ENCODE data around the gene HERC6. TPM values are rescaled to one million over a fixed set of nuclear protein-coding genes. Genes with fewer than 3 reads are reported as not detected.
"Not testable (repeated sequence)": the region's sequence is repeated elsewhere in the genome, so short reads cannot be mapped to it uniquely, and the experiment has no call there.

HERC6 gene
- total and polyA plus RNA-seq, 9 of the 15 experiments (the other 6 are each of a cell fraction or from before 2014, with no cell fraction given), result 0.01 to 0.68 (median 0.15) TPM

GRCh38 chr4:88341227-88342192 is 37.1 kb upstream of the HERC6 start:
- Histone ChIP-seq H3K9me3 (replicated peaks; ENCODE audit: control insufficient read depth, insufficient read depth, low read depth, low read length) (no peaks in the 10 kb centered on the region), H3K27ac (ENCODE audit: extremely low read depth, low read depth, low read length) (no peak overlapping the region), H3K36me3 (ENCODE audit: control insufficient read depth, insufficient read depth, low read length) (no peaks in the 10 kb centered on the region), H3K27me3 (ENCODE audit: control insufficient read depth in 2 of 2, insufficient read depth in 2 of 2, low read length in 2 of 2) (no peaks in the 10 kb centered on the region), H3K79me2 (ENCODE audit: control insufficient read depth, insufficient read depth, low read length) (no peaks in the 10 kb centered on the region), H3K4me3 (no peak overlapping the region), H2AFZ (ENCODE audit: low read depth, low read length) (no peak overlapping the region), H3K9me1 (ENCODE audit: control insufficient read depth, insufficient read depth, low read length) (no peaks in the 10 kb centered on the region), H3K4me2 (ENCODE audit: insufficient read depth, low read length) (no peak overlapping the region), H3K4me1 (replicated peaks in 1 of 2; ENCODE audit: control insufficient read depth in 2 of 2, insufficient read depth in 2 of 2, low read length in 2 of 2) (no peaks in the 10 kb centered on the region), H4K20me1 (replicated peaks; ENCODE audit: control insufficient read depth, insufficient read depth, low read length) (no peaks in the 10 kb centered on the region), H3K9ac (ENCODE audit: insufficient read depth in 1 of 2, low read depth in 2 of 2, low read length in 2 of 2) (no peak overlapping the region)
- TF ChIP-seq, protein P1, sequence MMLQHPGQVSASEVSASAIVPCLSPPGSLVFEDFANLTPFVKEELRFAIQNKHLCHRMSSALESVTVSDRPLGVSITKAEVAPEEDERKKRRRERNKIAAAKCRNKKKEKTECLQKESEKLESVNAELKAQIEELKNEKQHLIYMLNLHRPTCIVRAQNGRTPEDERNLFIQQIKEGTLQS (IDR thresholded peaks at IDR 0.05), result 0 out of 2 replicates have a peak, but pooled peaks have one; percentile 21
- TF ChIP-seq, protein P1 (CRISPR knock-in tag; conservative IDR thresholded peaks at IDR 0.05), result no peak
- TF ChIP-seq, protein P2, sequence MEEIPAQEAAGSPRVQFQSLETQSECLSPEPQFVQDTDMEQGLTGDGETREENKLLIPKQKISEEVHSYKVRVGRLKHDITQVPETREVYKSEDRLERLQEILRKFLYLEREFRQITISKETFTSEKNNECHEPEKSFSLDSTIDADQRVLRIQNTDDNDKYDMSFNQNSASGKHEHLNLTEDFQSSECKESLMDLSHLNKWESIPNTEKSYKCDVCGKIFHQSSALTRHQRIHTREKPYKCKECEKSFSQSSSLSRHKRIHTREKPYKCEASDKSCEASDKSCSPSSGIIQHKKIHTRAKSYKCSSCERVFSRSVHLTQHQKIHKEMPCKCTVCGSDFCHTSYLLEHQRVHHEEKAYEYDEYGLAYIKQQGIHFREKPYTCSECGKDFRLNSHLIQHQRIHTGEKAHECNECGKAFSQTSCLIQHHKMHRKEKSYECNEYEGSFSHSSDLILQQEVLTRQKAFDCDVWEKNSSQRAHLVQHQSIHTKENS (CRISPR knock-in tag; IDR thresholded peaks at IDR 0.05), result no peak
- no peak for TF ChIP-seq ZNF134 (CRISPR knock-in tag; conservative IDR thresholded peaks at IDR 0.05)
- no peak for FAIRE-seq
- ChIA-PET CTCF (ENCODE audit: low intra/inter-chr PET ratio) (interaction anchor here (0.9 kb wide), 1 partner anchor 174 kb away, joined by 4 read pairs; no protein-coding TSS in a partner anchor), POLR2A (interaction anchor here (0.6 kb wide), 1 partner anchor 30 kb away, joined by 3 read pairs; no protein-coding TSS in a partner anchor)
- 0% methylated on average over 8 of the region's 8 CpGs for WGBS (ENCODE audit: insufficient coverage, low coverage, missing lambda C conversion rate)
- in situ Hi-C loops (cut with MboI), result no loop called here
- DNase-seq (ENCODE audit: extremely low read depth in 1 of 4, low spot score in 3 of 4), result no peak
- intact Hi-C loops (cut with micrococcal nuclease), result no loop called here
- no TSS peak for BruUV-seq (replicated peaks)
- no peak for ATAC-seq

GRCh38 chr4:88346902-88347301 is 31.8 kb upstream of the HERC6 start:
- CTCF ChIA-PET (ENCODE audit: low intra/inter-chr PET ratio); in situ Hi-C loops (cut with MboI); H3K9ac ChIP-seq (ENCODE audit: insufficient read depth in 1 of 2, low read depth in 2 of 2, low read length in 2 of 2); H4K20me1 ChIP-seq (replicated peaks; ENCODE audit: control insufficient read depth, insufficient read depth, low read length); H3K4me2 ChIP-seq (ENCODE audit: insufficient read depth, low read length); H3K4me3 ChIP-seq; POLR2A ChIA-PET; ATAC-seq; H3K79me2 ChIP-seq (ENCODE audit: control insufficient read depth, insufficient read depth, low read length); H2AFZ ChIP-seq (ENCODE audit: low read depth, low read length); DNase-seq (ENCODE audit: extremely low read depth in 1 of 4, low spot score in 3 of 4); H3K27me3 ChIP-seq (ENCODE audit: control insufficient read depth in 2 of 2, insufficient read depth in 2 of 2, low read length in 2 of 2); BruUV-seq (replicated peaks); intact Hi-C loops (cut with micrococcal nuclease); H3K9me3 ChIP-seq (replicated peaks; ENCODE audit: control insufficient read depth, insufficient read depth, low read depth, low read length); H3K9me1 ChIP-seq (ENCODE audit: control insufficient read depth, insufficient read depth, low read length); H3K36me3 ChIP-seq (ENCODE audit: control insufficient read depth, insufficient read depth, low read length); H3K4me1 ChIP-seq (replicated peaks in 1 of 2; ENCODE audit: control insufficient read depth in 2 of 2, insufficient read depth in 2 of 2, low read length in 2 of 2); H3K27ac ChIP-seq (ENCODE audit: extremely low read depth, low read depth, low read length); FAIRE-seq: not testable (repeated sequence)
- 0% methylated on average over 3 of the region's 3 CpGs for WGBS (ENCODE audit: insufficient coverage, low coverage, missing lambda C conversion rate)

DNA sequence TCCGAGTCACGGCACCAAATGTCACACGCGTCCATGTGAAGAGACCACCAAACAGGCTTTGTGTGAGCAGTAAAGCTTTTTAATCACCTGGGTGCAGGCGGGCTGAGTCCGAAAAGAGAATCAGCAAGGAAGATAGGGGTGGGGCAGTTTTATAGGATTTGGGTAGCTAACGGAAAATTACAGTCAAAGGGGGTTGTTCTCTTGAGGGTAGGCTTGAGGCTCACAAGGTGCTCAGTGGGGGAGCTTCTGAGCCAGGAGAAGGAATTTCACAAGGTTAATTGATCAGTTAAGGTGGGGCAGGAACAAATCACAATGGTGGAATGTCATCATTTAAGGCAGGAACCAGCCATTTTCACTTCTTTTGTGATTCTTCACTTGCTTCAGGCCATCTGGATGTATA is 29.9 kb upstream of the HERC6 start:
- H2AFZ ChIP-seq (ENCODE audit: low read depth, low read length); H3K9ac ChIP-seq (ENCODE audit: insufficient read depth in 1 of 2, low read depth in 2 of 2, low read length in 2 of 2); H3K79me2 ChIP-seq (ENCODE audit: control insufficient read depth, insufficient read depth, low read length); H3K27ac ChIP-seq (ENCODE audit: extremely low read depth, low read depth, low read length); CTCF ChIA-PET (ENCODE audit: low intra/inter-chr PET ratio); H3K27me3 ChIP-seq (ENCODE audit: control insufficient read depth in 2 of 2, insufficient read depth in 2 of 2, low read length in 2 of 2); H3K4me1 ChIP-seq (replicated peaks in 1 of 2; ENCODE audit: control insufficient read depth in 2 of 2, insufficient read depth in 2 of 2, low read length in 2 of 2); H3K4me2 ChIP-seq (ENCODE audit: insufficient read depth, low read length); H3K9me1 ChIP-seq (ENCODE audit: control insufficient read depth, insufficient read depth, low read length); BruUV-seq (replicated peaks); H3K4me3 ChIP-seq; DNase-seq (ENCODE audit: extremely low read depth in 1 of 4, low spot score in 3 of 4); H3K9me3 ChIP-seq (replicated peaks; ENCODE audit: control insufficient read depth, insufficient read depth, low read depth, low read length); H3K36me3 ChIP-seq (ENCODE audit: control insufficient read depth, insufficient read depth, low read length); H4K20me1 ChIP-seq (replicated peaks; ENCODE audit: control insufficient read depth, insufficient read depth, low read length); FAIRE-seq; in situ Hi-C loops (cut with MboI); ATAC-seq; POLR2A ChIA-PET; intact Hi-C loops (cut with micrococcal nuclease): not testable (repeated sequence)
- WGBS (ENCODE audit: insufficient coverage, low coverage, missing lambda C conversion rate), result 2% methylated on average over 7 of the region's 7 CpGs
